ENCODE results near the gene MED27. TPM values are rescaled to one million over a fixed set of nuclear protein-coding genes. Genes with fewer than 3 reads are reported as not detected.

Gene MED27
- total RNA-seq, 2 donors from 2014 or later: 12.0 to 18.8 TPM

GRCh38 chr9:132026932-132027585 is 52.6 kb downstream of the MED27 start:
- no peak for TF ChIP-seq CTCF (IDR thresholded peaks at IDR 0.05)
- no peaks in the 10 kb centered on the region for H3K4me1 ChIP-seq
- intact Hi-C loops (cut with DNase I): no loop called here
- H3K27me3 ChIP-seq: no peaks in the 10 kb centered on the region
- no peak overlapping the region for H3K4me3 ChIP-seq
- no peaks in the 10 kb centered on the region for H3K9me3 ChIP-seq
- H3K27ac ChIP-seq: no peak overlapping the region
- H3K36me3 ChIP-seq: no peaks in the 10 kb centered on the region
- H3K9ac ChIP-seq (ENCODE audit: low read depth in 2 of 2, low read length in 2 of 2): no peak overlapping the region
- DNase-seq: no peak

GRCh38 chr9:132025766-132026165 is 53.9 kb downstream of the MED27 start:
- H3K4me1 ChIP-seq: no peaks in the 10 kb centered on the region

GRCh38 chr9:132024589-132024988 is 55.1 kb downstream of the MED27 start:
- Histone ChIP-seq H3K9ac (ENCODE audit: low read depth in 2 of 2, low read length in 2 of 2) (no peak overlapping the region), H3K27me3 (no peaks in the 10 kb centered on the region), H3K9me3 (no peaks in the 10 kb centered on the region), H3K4me3 (no peak overlapping the region), H3K36me3 (no peaks in the 10 kb centered on the region), H3K27ac (no peak overlapping the region), H3K4me1 (no peaks in the 10 kb centered on the region)
- TF ChIP-seq CTCF (IDR thresholded peaks at IDR 0.05): no peak
- DNase-seq: no peak
- intact Hi-C loops (cut with DNase I): no loop called here

More at GRCh38 chr9:132025766-132026165, 53.9 kb downstream of the MED27 start:
- intact Hi-C loops (cut with DNase I): no loop called here
- no peak for TF ChIP-seq CTCF (IDR thresholded peaks at IDR 0.05)
- no peaks in the 10 kb centered on the region for H3K9me3 ChIP-seq
- no peaks in the 10 kb centered on the region for H3K27me3 ChIP-seq
- H3K9ac ChIP-seq (ENCODE audit: low read depth in 2 of 2, low read length in 2 of 2): no peak overlapping the region
- no peak overlapping the region for H3K27ac ChIP-seq
- no peak for DNase-seq
- no peaks in the 10 kb centered on the region for H3K36me3 ChIP-seq
- H3K4me3 ChIP-seq: no peak overlapping the region

- no peaks in the 10 kb centered on the region for H3K4me1 ChIP-seq
- no peaks in the 10 kb centered on the region for H3K27me3 ChIP-seq
- no peak for DNase-seq
- no peak overlapping the region for H3K9ac ChIP-seq (ENCODE audit: low read depth in 2 of 2, low read length in 2 of 2)
- no peak overlapping the region for H3K27ac ChIP-seq
- no peak for TF ChIP-seq CTCF (IDR thresholded peaks at IDR 0.05)
- no peaks in the 10 kb centered on the region for H3K36me3 ChIP-seq
- no peaks in the 10 kb centered on the region for H3K9me3 ChIP-seq
- H3K4me3 ChIP-seq: no peak overlapping the region
- intact Hi-C loops (cut with DNase I): no loop called here
Observed at GRCh38 chr9:132023419-132024180, 56.1 kb downstream of the MED27 start.

- Histone ChIP-seq H3K27ac (no peak overlapping the region), H3K9me3 (no peaks in the 10 kb centered on the region), H3K27me3 (no peaks in the 10 kb centered on the region), H3K36me3 (no peaks in the 10 kb centered on the region), H3K4me3 (no peak overlapping the region), H3K9ac (ENCODE audit: low read depth in 2 of 2, low read length in 2 of 2) (no peak overlapping the region), H3K4me1 (no peaks in the 10 kb centered on the region)
- intact Hi-C loops (cut with DNase I): no loop called here
- no peak for TF ChIP-seq CTCF (IDR thresholded peaks at IDR 0.05)
- no peak for DNase-seq
Observed at GRCh38 chr9:132020820-132021510, 58.7 kb downstream of the MED27 start.

Measured in colonic mucosa (tissue), 4 donors.